GM12878 (cell line): ENCODE measurements around the gene SETD9. TPM values are rescaled to one million over a fixed set of nuclear protein-coding genes. Genes with fewer than 3 reads are reported as not detected.

Source experiments
- ATAC-seq: fragments of 200-7000 bp; cut with Tn5 transposase; 3 replicates; pipeline ENCODE4 v1.9.1; 2020; ENCODE audit warnings: mild to moderate bottlenecking, moderate library complexity
- BruUV-seq: library from RNA; stranded (reverse); fragments of 400-500 nt; replicated peaks from 2 replicates; lab custom pipeline; 2021; lab: Mats Ljungman, UMichigan
- CTCF ChIA-PET: fragments of 300-600 bp; sonication (Branson Sonifier 250); formaldehyde crosslinking; extraction: SDS; loops from one replicate; lab custom pipeline; 2021; ENCODE audit warnings: inconsistent platforms; lab: Yijun Ruan, JAX
- POLR2A ChIA-PET: fragments of 350-600 bp; formaldehyde crosslinking; extraction: SDS; loops from one replicate; lab custom pipeline; 2021; ENCODE audit warnings: inconsistent platforms; lab: Charles Lee
- RAD21 ChIA-PET: fragments of 300-600 bp; sonication (Branson Sonifier 250); formaldehyde crosslinking; loops from one replicate; lab custom pipeline; 2023; ENCODE audit warnings: antibody characterized with exemption; ENCODE audit not compliant: unreplicated experiment; lab: Charles Lee
- SMC1A ChIA-PET: fragments of 300-600 bp; sonication (Branson Sonifier 250); formaldehyde crosslinking; loops from one replicate; lab custom pipeline; 2023; ENCODE audit not compliant: unreplicated experiment, uncharacterized antibody; lab: Charles Lee
- DNase-seq: peaks from one replicate; pipeline ENCODE4 v3.0.0-alpha.2; 2011; ENCODE audit warnings: low read depth, low spot score
- FAIRE-seq: peaks from 3 replicates; lab custom pipeline; 2011; peaks lifted over from hg19 to GRCh38; lab: Jason Lieb, UNC
- H2AFZ ChIP-seq: 2 replicates; pipeline ENCODE4 v1.6.0; 2011; ENCODE audit warnings: low read depth, low read length, control low read depth; ENCODE audit not compliant: control insufficient read depth
- H3K27ac ChIP-seq: 2 replicates; pipeline ENCODE4 v1.5.1; 2011; ENCODE audit warnings: control low read depth; ENCODE audit not compliant: control insufficient read depth, insufficient read depth
- H3K27me3 ChIP-seq, 2 experiments: replicated peaks in 1 of 2; 2 replicates each; pipeline versions ENCODE4 v1.6.0 to v1.6.1; 2011; ENCODE audit warnings: low read length in 1 of 2; ENCODE audit not compliant: control insufficient read depth in 2 of 2, insufficient read depth in 2 of 2
- H3K36me3 ChIP-seq, 2 experiments: 2 replicates each; pipeline ENCODE4 v1.5.1; 2011; ENCODE audit warnings: low read length in 1 of 2; ENCODE audit not compliant: control insufficient read depth in 2 of 2, insufficient read depth in 2 of 2
- H3K4me1 ChIP-seq: 2 replicates; pipeline ENCODE4 v1.6.1; 2011; ENCODE audit warnings: mild to moderate bottlenecking, low read length, moderate library complexity, mixed read lengths; ENCODE audit not compliant: control insufficient read depth, insufficient read depth
- H3K4me2 ChIP-seq: 2 replicates; pipeline ENCODE4 v1.6.0; 2011; ENCODE audit warnings: control low read depth; ENCODE audit not compliant: control insufficient read depth, insufficient read depth
- H3K4me3 ChIP-seq: fragments of 200-600 bp; sonication (generic); 2 replicates; pipeline ENCODE4 v1.5.1; 2016
- H3K79me2 ChIP-seq: 2 replicates; pipeline ENCODE4 v1.6.0; 2011; ENCODE audit warnings: low read length; ENCODE audit not compliant: control insufficient read depth, insufficient read depth
- H3K9ac ChIP-seq: 2 replicates; pipeline ENCODE4 v1.8.0; 2011; ENCODE audit warnings: low read length, control low read depth, mixed read lengths; ENCODE audit not compliant: control insufficient read depth, insufficient read depth
- H3K9me3 ChIP-seq: replicated peaks from 3 replicates; pipeline ENCODE4 v1.5.1; 2011; ENCODE audit warnings: mild to moderate bottlenecking, low read length; ENCODE audit not compliant: control insufficient read depth, insufficient read depth
- H4K20me1 ChIP-seq: 2 replicates; pipeline ENCODE4 v1.6.0; 2011; ENCODE audit not compliant: control insufficient read depth, insufficient read depth
- CTCF ChIP-seq, 3 experiments: IDR thresholded peaks in 2 of 3; conservative IDR thresholded peaks in 1 of 3; 2 replicates each; pipeline ENCODE4 v1.5.1; 2011; ENCODE audit warnings: low read depth in 3 of 3, low read length in 3 of 3, mild to moderate bottlenecking in 3 of 3, control low read depth in 2 of 3, moderate library complexity in 2 of 3, inconsistent platforms in 1 of 3, mixed read lengths in 1 of 3; ENCODE audit not compliant: control insufficient read depth in 2 of 3, insufficient read depth in 1 of 3; ENCODE audit errors: extremely low read depth in 1 of 3
- MEF2B ChIP-seq: fragments of 450-650 bp; IDR thresholded peaks from 2 replicates; pipeline ENCODE4 v1.6.1; 2018; ENCODE audit warnings: mild to moderate bottlenecking, moderate library complexity; ENCODE audit not compliant: partially characterized antibody, poor library complexity, severe bottlenecking
- POU2F2 ChIP-seq: IDR thresholded peaks from 3 replicates; pipeline ENCODE4 v1.6.1; 2011; ENCODE audit warnings: low read depth, mild to moderate bottlenecking, low read length, borderline replicate concordance
- RAD21 ChIP-seq: IDR thresholded peaks from 2 replicates; pipeline ENCODE4 v1.6.1; 2011; ENCODE audit warnings: mild to moderate bottlenecking, low read depth, low read length, moderate library complexity; ENCODE audit not compliant: insufficient read depth
- SMC3 ChIP-seq: IDR thresholded peaks from 2 replicates; pipeline ENCODE4 v1.6.1; 2011; ENCODE audit warnings: low read length, improper control_type of control experiment, borderline replicate concordance
- ZNF24 ChIP-seq: fragments of 450-650 bp; IDR thresholded peaks from 2 replicates; pipeline ENCODE4 v1.6.1; 2017; ENCODE audit warnings: antibody characterized with exemption, mild to moderate bottlenecking
- WGBS: methylation state at CpG from one replicate; pipeline ENCODE4 v1.1.6; 2016; ENCODE audit warnings: low lambda C conversion rate; ENCODE audit not compliant: insufficient replicate concordance, insufficient coverage; ENCODE audit errors: missing lambda C conversion rate; 5-methylcytosine and 5-hydroxymethylcytosine counted together
- in situ Hi-C: fragments of 300-500 bp; cut with MboI; formaldehyde crosslinking; loops from 9 replicates; pipeline ENCODE4 v1.14.3; 2018; ENCODE audit warnings: mixed read lengths
- intact Hi-C: fragments of 100-400 bp; cut with micrococcal nuclease; formaldehyde crosslinking; loops from one replicate; pipeline ENCODE4 v1.14.2; 2022; ENCODE audit not compliant: unreplicated experiment
- polyA plus RNA-seq, 11 experiments: library from polyadenylated mRNA; depleted of rRNA in 4 of 11; unstranded in 6 of 11; stranded (reverse) in 5 of 11; fragments of >200 nt; fragmentation: Nextera tagmentation in 4 of 11; fragmentation: Illumina TruSeq in 1 of 11; extraction: Ambion mirVana in 4 of 11; extraction: Trizol in 1 of 11; gene quantifications; 1 replicate in 1 of 11; 2 replicates in 10 of 11; pipeline versions ENCODE4 v1.2.1 to v1.2.3, GENCODE V29; 2011 to 2016; ENCODE audit warnings: inconsistent platforms in 2 of 11, missing spikeins in 2 of 11, low read depth in 1 of 11
- total RNA-seq, 4 experiments: library from RNA; depleted of rRNA in 3 of 4; stranded (reverse); fragments of >200 nt in 3 of 4; fragmentation: Illumina TruSeq in 1 of 4; extraction: Trizol in 1 of 4; gene quantifications; 2 replicates each; pipeline versions ENCODE4 v1.2.1 to v1.2.3, GENCODE V29; 2013 to 2021

SETD9 gene
- total and polyA plus RNA-seq, 10 of the 15 experiments (the other 5 are each of a cell fraction or from before 2014, with no cell fraction given) = 8.7 to 17.8 (median 12.6) TPM

- BruUV-seq = no TSS peak
- Histone ChIP-seq H3K27me3 (no peaks in the 10 kb centered on the region; a peak in 1 of 4 replicates), H3K79me2 (no peaks in the 10 kb centered on the region), H3K9ac (no peak overlapping the region), H3K4me2 (peak overlapping the region; percentile 47; the same call in 1 of the 2 replicates), H3K27ac (no peak overlapping the region), H3K4me3 (no peak overlapping the region), H4K20me1 (no peaks in the 10 kb centered on the region), H3K4me1 (no peaks in the 10 kb centered on the region), H3K9me3 (no peaks in the 10 kb centered on the region; the same call in 2 of the 3 replicates), H2AFZ (no peak overlapping the region), H3K36me3 (no peaks in the 10 kb centered on the region)
- FAIRE-seq = peak; percentile 31
- ChIA-PET RAD21 (interaction anchor here (0.6 to 6.9 kb wide), 9 partner anchors 9 to 631 kb away, joined by 3 to 63 read pairs (median 4); partner anchors contain the start of gene SETD9), CTCF (interaction anchor here (0.5 to 5.9 kb wide), 33 partner anchors 8 to 631 kb away, joined by 3 to 83 read pairs (median 4); partner anchors contain the start of gene SETD9), POLR2A (interaction anchor here (0.8 kb wide), 1 partner anchor 10 kb away, joined by 3 read pairs; no protein-coding TSS in a partner anchor), SMC1A (interaction anchor here (0.7 to 5.2 kb wide), 17 partner anchors 8 to 636 kb away, joined by 3 to 45 read pairs (median 5); partner anchors contain the start of gene SETD9)
- WGBS = 33% methylated on average over 3 of the region's 3 CpGs
- DNase-seq = no peak
- TF ChIP-seq MEF2B (no peak), SMC3 (peak; percentile 89), CTCF (IDR thresholded peaks at IDR 0.05 in 2 of 3, conservative IDR thresholded peaks at IDR 0.05 in 1 of 3; ENCODE audit: control insufficient read depth in 2 of 3, extremely low read depth in 1 of 3, insufficient read depth in 1 of 3, low read depth in 3 of 3, low read length in 3 of 3) (peak; percentile 60 to 83 (median 75); a peak in 5 of 6 replicates), RAD21 (peak; percentile 89), POU2F2 (peak; percentile 82; the same call in 1 of the 3 replicates), ZNF24 (0 out of 2 replicates have a peak, but pooled peaks have one; percentile 32)
- in situ Hi-C loops = loop anchor here (5.0 to 25.0 kb wide), 3 partner anchors 236 to 1561 kb away; partner anchors contain the start of gene PLK2
- peak; percentile 88 for ATAC-seq
- intact Hi-C loops = loop anchor here (1.0 to 10.0 kb wide), 6 partner anchors 237 to 1564 kb away; partner anchors contain the start of gene PLK2
These were observed 8.4 kb upstream of the SETD9 start for GRCh38 chr5:56900858-56901578.
